Measurements from ENCODE around the gene SLC39A13. TPM values are rescaled to one million over a fixed set of nuclear protein-coding genes. Genes with fewer than 3 reads are reported as not detected.

Gene SLC39A13
- total RNA-seq, 2 experiments from 2014 or later, result 17.7 to 18.0 TPM

- H3K27me3 Mint-ChIP-seq, result no peaks in the 10 kb centered on the region
- no peak overlapping the region for H3K27ac Mint-ChIP-seq
- intact Hi-C loops (cut with micrococcal nuclease), result loop anchor here (2.0 kb wide), 2 partner anchors 80 to 478 kb away; no protein-coding TSS in a partner anchor
- H3K36me3 Mint-ChIP-seq, result no peaks in the 10 kb centered on the region
- DNase-seq, result no peak
- no peak overlapping the region for H3K4me3 Mint-ChIP-seq
- CTCF ChIA-PET, result interaction anchor here (0.5 to 5.2 kb wide), 15 partner anchors 14 to 1016 kb away, joined by 3 to 121 read pairs (median 4); partner anchors contain the start of genes PSMC3 and SLC39A13
- H3K9me3 Mint-ChIP-seq, result no peaks in the 10 kb centered on the region
- POLR2A ChIA-PET, result no interaction called here
- H3K4me1 Mint-ChIP-seq (ENCODE audit: low read depth), result peaks cover 9% of the 10 kb centered on the region
Measured at GRCh38 chr11:47375020-47375419, 33.4 kb upstream of the SLC39A13 start.

GRCh38 chr11:47375546-47376085 is 32.8 kb upstream of the SLC39A13 start:
- no peak overlapping the region for H3K27ac Mint-ChIP-seq
- ChIA-PET POLR2A (no interaction called here), CTCF (interaction anchor here (1.4 to 1.7 kb wide), 2 partner anchors 19 to 80 kb away, joined by 3 read pairs; no protein-coding TSS in a partner anchor)
- no peak overlapping the region for H3K4me3 Mint-ChIP-seq
- no peaks in the 10 kb centered on the region for H3K36me3 Mint-ChIP-seq
- no peaks in the 10 kb centered on the region for H3K9me3 Mint-ChIP-seq
- DNase-seq, result no peak
- H3K4me1 Mint-ChIP-seq (ENCODE audit: low read depth), result peaks cover 9% of the 10 kb centered on the region
- H3K27me3 Mint-ChIP-seq, result no peaks in the 10 kb centered on the region
- intact Hi-C loops (cut with micrococcal nuclease), result loop anchor here (2.0 kb wide), 2 partner anchors 79 to 477 kb away; no protein-coding TSS in a partner anchor

GRCh38 chr11:47376107-47376524 is 32.3 kb upstream of the SLC39A13 start:
- Mint-ChIP-seq H3K36me3 (no peaks in the 10 kb centered on the region), H3K27ac (no peak overlapping the region), H3K4me1 (ENCODE audit: low read depth) (peaks cover 9% of the 10 kb centered on the region), H3K27me3 (no peaks in the 10 kb centered on the region), H3K4me3 (no peak overlapping the region), H3K9me3 (no peaks in the 10 kb centered on the region)
- ChIA-PET CTCF (no interaction called here), POLR2A (interaction anchor here (0.5 kb wide), 1 partner anchor 518 kb away, joined by 3 read pairs; no protein-coding TSS in a partner anchor)
- intact Hi-C loops (cut with micrococcal nuclease), result no loop called here
- no peak for DNase-seq

- Mint-ChIP-seq H3K4me1 (ENCODE audit: low read depth) (peaks cover 9% of the 10 kb centered on the region), H3K36me3 (no peaks in the 10 kb centered on the region), H3K27me3 (no peaks in the 10 kb centered on the region), H3K4me3 (no peak overlapping the region), H3K27ac (no peak overlapping the region), H3K9me3 (no peaks in the 10 kb centered on the region)
- no peak for DNase-seq
- intact Hi-C loops (cut with micrococcal nuclease), result no loop called here
- POLR2A ChIA-PET, result interaction anchor here (0.5 kb wide), 1 partner anchor 517 kb away, joined by 3 read pairs; no protein-coding TSS in a partner anchor
- CTCF ChIA-PET, result no interaction called here
Measured at GRCh38 chr11:47376525-47377371, 31.6 kb upstream of the SLC39A13 start.

GRCh38 chr11:47377571-47378009 is 30.8 kb upstream of the SLC39A13 start:
- peaks cover 9% of the 10 kb centered on the region for H3K4me1 Mint-ChIP-seq (ENCODE audit: low read depth)
- H3K36me3 Mint-ChIP-seq, result no peaks in the 10 kb centered on the region
- no peak for DNase-seq
- no peak overlapping the region for H3K4me3 Mint-ChIP-seq
- ChIA-PET CTCF (no interaction called here), POLR2A (no interaction called here)
- H3K9me3 Mint-ChIP-seq, result no peaks in the 10 kb centered on the region
- H3K27me3 Mint-ChIP-seq, result no peaks in the 10 kb centered on the region
- H3K27ac Mint-ChIP-seq, result no peak overlapping the region
- intact Hi-C loops (cut with micrococcal nuclease), result no loop called here

GRCh38 chr11:47378010-47378835 is 30.2 kb upstream of the SLC39A13 start, which contains the start of gene SPI1:
Gene SPI1 (minus strand): TSS chr11:47378547. CDS start chr11:47378353, 194 bp downstream.
- H3K4me3 Mint-ChIP-seq, result no peak within 1 kb of the TSS
- H3K27ac Mint-ChIP-seq, result no peak within 1 kb of the TSS
- no peaks in the 10 kb centered on the region for H3K9me3 Mint-ChIP-seq
- intact Hi-C loops (cut with micrococcal nuclease), result no loop called here
- CTCF ChIA-PET, result interaction anchor here (1.1 kb wide), 1 partner anchor 9 kb away, joined by 7 read pairs; no protein-coding TSS in a partner anchor
- no peaks in the 10 kb centered on the region for H3K36me3 Mint-ChIP-seq
- DNase-seq, result no peak
- H3K27me3 Mint-ChIP-seq, result no peaks in the 10 kb centered on the region
- H3K4me1 Mint-ChIP-seq (ENCODE audit: low read depth), result peaks cover 9% of the 10 kb centered on the region
- POLR2A ChIA-PET, result no interaction called here

GRCh38 chr11:47378836-47379170 is 29.6 kb upstream of the SLC39A13 start:
- no peaks in the 10 kb centered on the region for H3K9me3 Mint-ChIP-seq
- intact Hi-C loops (cut with micrococcal nuclease), result no loop called here
- H3K27ac Mint-ChIP-seq, result no peak overlapping the region
- no peaks in the 10 kb centered on the region for H3K27me3 Mint-ChIP-seq
- DNase-seq, result no peak
- ChIA-PET POLR2A (no interaction called here), CTCF (interaction anchor here (1.1 kb wide), 1 partner anchor 8 kb away, joined by 7 read pairs; no protein-coding TSS in a partner anchor)
- peaks cover 9% of the 10 kb centered on the region for H3K4me1 Mint-ChIP-seq (ENCODE audit: low read depth)
- no peak overlapping the region for H3K4me3 Mint-ChIP-seq
- H3K36me3 Mint-ChIP-seq, result no peaks in the 10 kb centered on the region

- Mint-ChIP-seq H3K4me1 (ENCODE audit: low read depth) (peaks cover 4% of the 10 kb centered on the region), H3K4me3 (no peak overlapping the region), H3K27me3 (no peaks in the 10 kb centered on the region), H3K9me3 (no peaks in the 10 kb centered on the region), H3K36me3 (no peaks in the 10 kb centered on the region), H3K27ac (no peak overlapping the region)
- ChIA-PET CTCF (interaction anchor here (1.1 to 1.4 kb wide), 2 partner anchors 8 to 32 kb away, joined by 3 to 7 read pairs; no protein-coding TSS in a partner anchor), POLR2A (no interaction called here)
- intact Hi-C loops (cut with micrococcal nuclease), result no loop called here
- DNase-seq, result no peak
Measured at GRCh38 chr11:47379317-47379716, 29.1 kb upstream of the SLC39A13 start.

- Mint-ChIP-seq H3K4me3 (no peak overlapping the region), H3K4me1 (ENCODE audit: low read depth) (no peaks in the 10 kb centered on the region), H3K36me3 (no peaks in the 10 kb centered on the region), H3K27me3 (no peaks in the 10 kb centered on the region), H3K27ac (no peak overlapping the region), H3K9me3 (no peaks in the 10 kb centered on the region)
- intact Hi-C loops (cut with micrococcal nuclease), result no loop called here
- ChIA-PET POLR2A (no interaction called here), CTCF (interaction anchor here (1.4 kb wide), 1 partner anchor 31 kb away, joined by 3 read pairs; no protein-coding TSS in a partner anchor)
- no peak for DNase-seq
Measured at GRCh38 chr11:47380078-47380477, 28.3 kb upstream of the SLC39A13 start.

GRCh38 chr11:47383071-47383470 is 25.3 kb upstream of the SLC39A13 start:
- POLR2A ChIA-PET, result no interaction called here
- no peak for DNase-seq

GRCh38 chr11:47384498-47384897 is 23.9 kb upstream of the SLC39A13 start:
- POLR2A ChIA-PET, result no interaction called here
- Mint-ChIP-seq H3K4me1 (ENCODE audit: low read depth) (peaks cover 2% of the 10 kb centered on the region), H3K36me3 (no peaks in the 10 kb centered on the region), H3K27me3 (no peaks in the 10 kb centered on the region), H3K9me3 (no peaks in the 10 kb centered on the region), H3K27ac (no peak overlapping the region), H3K4me3 (no peak overlapping the region)
- intact Hi-C loops (cut with micrococcal nuclease), result no loop called here
- DNase-seq, result no peak
- CTCF ChIA-PET, result no interaction called here

More at GRCh38 chr11:47383071-47383470, 25.3 kb upstream of the SLC39A13 start:
- CTCF ChIA-PET, result no interaction called here
- intact Hi-C loops (cut with micrococcal nuclease), result no loop called here
- no peaks in the 10 kb centered on the region for H3K36me3 Mint-ChIP-seq
- H3K27ac Mint-ChIP-seq, result no peak overlapping the region
- H3K4me1 Mint-ChIP-seq (ENCODE audit: low read depth), result no peaks in the 10 kb centered on the region
- no peaks in the 10 kb centered on the region for H3K27me3 Mint-ChIP-seq
- no peak overlapping the region for H3K4me3 Mint-ChIP-seq
- H3K9me3 Mint-ChIP-seq, result no peaks in the 10 kb centered on the region
